ENCODE results near the gene IL15RA.

Gene IL15RA

GRCh38 chr10:5971886-5972285, 5.5 kb downstream of the IL15RA start:
- Histone ChIP-seq H3K27ac (ENCODE audit: insufficient read depth in 1 of 2, low read depth in 1 of 2, low read length in 2 of 2, poor library complexity in 1 of 2, severe bottlenecking in 2 of 2) (peak overlapping the region in 1 of 2 experiments; percentile 6), H3K27me3 (replicated peaks in 2 of 5; ENCODE audit: control insufficient read depth in 4 of 5, insufficient read depth in 5 of 5, low read length in 4 of 5) (no peaks in the 10 kb centered on the region), H3K4me3 (ENCODE audit: control insufficient read depth in 1 of 7, extremely low read depth in 1 of 7, insufficient read depth in 4 of 7, low read depth in 2 of 7, low read length in 6 of 7) (no peak overlapping the region), H3K4me1 (ENCODE audit: control extremely low read depth in 1 of 4, control insufficient read depth in 4 of 4, insufficient read depth in 4 of 4, low read length in 3 of 4) (peaks cover 0 to 25% (median 15%) of the 10 kb centered on the region in 4 experiments), H3K9me3 (ENCODE audit: control extremely low read depth in 1 of 5, control insufficient read depth in 4 of 5, insufficient read depth in 2 of 5, low read depth in 1 of 5, low read length in 4 of 5) (no peaks in the 10 kb centered on the region), H3K36me3 (ENCODE audit: control insufficient read depth in 4 of 4, insufficient read depth in 4 of 4, low read length in 3 of 4) (peaks cover 2 to 7% (median 6%) of the 10 kb centered on the region in 4 experiments)
- DNase-seq, result no peak
- 87% methylated on average over 4 of the region's 4 CpGs for WGBS (ENCODE audit: insufficient coverage)
- POLR2A ChIA-PET, result no interaction called here
- CTCF ChIA-PET, result interaction anchor here (1.0 to 1.4 kb wide), 3 partner anchors 10 to 84 kb away, joined by 3 to 5 read pairs (median 4); no protein-coding TSS in a partner anchor

DNA sequence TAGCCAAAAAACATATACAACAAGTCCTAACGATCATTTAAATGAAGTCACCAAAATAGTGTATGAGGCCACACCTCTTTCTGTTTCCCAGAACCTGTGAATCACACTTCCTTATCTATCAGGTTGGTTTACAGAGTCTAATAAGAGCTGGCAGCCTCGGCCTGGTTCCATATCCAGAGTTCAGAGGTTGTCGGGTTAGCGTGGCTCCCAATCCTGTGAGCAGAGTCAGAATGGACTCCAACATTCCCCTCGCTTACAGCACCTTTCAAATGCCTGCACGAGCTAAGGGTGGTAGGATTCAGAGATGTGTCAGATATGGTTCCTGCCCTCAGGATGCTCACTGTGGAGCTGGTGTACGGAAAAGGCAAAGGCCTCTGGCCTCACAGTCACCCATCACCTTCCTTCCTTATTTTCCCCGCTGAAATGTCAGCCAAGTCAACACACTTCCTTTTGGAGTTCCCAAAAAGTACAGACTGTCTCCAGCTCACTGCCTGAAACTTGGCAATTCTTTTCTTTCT, 6.0 kb downstream of the IL15RA start:
- no peak overlapping the region for H3K4me3 ChIP-seq (ENCODE audit: control insufficient read depth in 1 of 7, extremely low read depth in 1 of 7, insufficient read depth in 4 of 7, low read depth in 2 of 7, low read length in 6 of 7)
- peak overlapping the region in 1 of 2 experiments; percentile 32 for H3K27ac ChIP-seq (ENCODE audit: insufficient read depth in 1 of 2, low read depth in 1 of 2, low read length in 2 of 2, poor library complexity in 1 of 2, severe bottlenecking in 2 of 2)
- no peaks in the 10 kb centered on the region for H3K27me3 ChIP-seq (replicated peaks in 2 of 5; ENCODE audit: control insufficient read depth in 4 of 5, insufficient read depth in 5 of 5, low read length in 4 of 5)
- ChIA-PET CTCF (interaction anchor here (1.0 to 1.4 kb wide), 3 partner anchors 9 to 83 kb away, joined by 3 to 5 read pairs (median 4); no protein-coding TSS in a partner anchor), POLR2A (no interaction called here)
- no peaks in the 10 kb centered on the region for H3K9me3 ChIP-seq (ENCODE audit: control extremely low read depth in 1 of 5, control insufficient read depth in 4 of 5, insufficient read depth in 2 of 5, low read depth in 1 of 5, low read length in 4 of 5)
- H3K36me3 ChIP-seq (ENCODE audit: control insufficient read depth in 4 of 4, insufficient read depth in 4 of 4, low read length in 3 of 4), result peaks cover 2 to 7% (median 6%) of the 10 kb centered on the region in 4 experiments
- WGBS (ENCODE audit: insufficient coverage), result 75% methylated on average over 5 of the region's 8 CpGs
- peaks cover 0 to 23% (median 12%) of the 10 kb centered on the region in 4 experiments for H3K4me1 ChIP-seq (ENCODE audit: control extremely low read depth in 1 of 4, control insufficient read depth in 4 of 4, insufficient read depth in 4 of 4, low read length in 3 of 4)
- peak in 2 of 3 donors; percentile 31 to 34 for DNase-seq

- H3K27ac ChIP-seq (ENCODE audit: insufficient read depth in 1 of 2, low read depth in 1 of 2, low read length in 2 of 2, poor library complexity in 1 of 2, severe bottlenecking in 2 of 2), result no peak overlapping the region
Observed at GRCh38 chr10:5970527-5970926, 6.8 kb downstream of the IL15RA start.

GRCh38 chr10:5970066-5970465, 7.3 kb downstream of the IL15RA start:
- POLR2A ChIA-PET, result no interaction called here
- H3K4me1 ChIP-seq (ENCODE audit: control extremely low read depth in 1 of 4, control insufficient read depth in 4 of 4, insufficient read depth in 4 of 4, low read length in 3 of 4), result peaks cover 0 to 11% (median 5%) of the 10 kb centered on the region in 4 experiments
- WGBS (ENCODE audit: insufficient coverage), result no CpG with 5 or more reads among the region's 2 CpGs
- no peak for DNase-seq
- H3K36me3 ChIP-seq (ENCODE audit: control insufficient read depth in 4 of 4, insufficient read depth in 4 of 4, low read length in 3 of 4), result peaks cover 3 to 14% (median 11%) of the 10 kb centered on the region in 4 experiments
- no peak overlapping the region for H3K27ac ChIP-seq (ENCODE audit: insufficient read depth in 1 of 2, low read depth in 1 of 2, low read length in 2 of 2, poor library complexity in 1 of 2, severe bottlenecking in 2 of 2)
- no peak overlapping the region for H3K4me3 ChIP-seq (ENCODE audit: control insufficient read depth in 1 of 7, extremely low read depth in 1 of 7, insufficient read depth in 4 of 7, low read depth in 2 of 7, low read length in 6 of 7)
- H3K27me3 ChIP-seq (replicated peaks in 2 of 5; ENCODE audit: control insufficient read depth in 4 of 5, insufficient read depth in 5 of 5, low read length in 4 of 5), result no peaks in the 10 kb centered on the region
- CTCF ChIA-PET, result interaction anchor here (0.8 to 1.2 kb wide), 2 partner anchors 10 to 44 kb away, joined by 3 to 4 read pairs; no protein-coding TSS in a partner anchor
- H3K9me3 ChIP-seq (ENCODE audit: control extremely low read depth in 1 of 5, control insufficient read depth in 4 of 5, insufficient read depth in 2 of 5, low read depth in 1 of 5, low read length in 4 of 5), result no peaks in the 10 kb centered on the region

More at GRCh38 chr10:5970527-5970926, 6.8 kb downstream of the IL15RA start:
- Histone ChIP-seq H3K4me3 (ENCODE audit: control insufficient read depth in 1 of 7, extremely low read depth in 1 of 7, insufficient read depth in 4 of 7, low read depth in 2 of 7, low read length in 6 of 7) (no peak overlapping the region), H3K36me3 (ENCODE audit: control insufficient read depth in 4 of 4, insufficient read depth in 4 of 4, low read length in 3 of 4) (peaks cover 2 to 12% (median 10%) of the 10 kb centered on the region in 4 experiments), H3K27me3 (replicated peaks in 2 of 5; ENCODE audit: control insufficient read depth in 4 of 5, insufficient read depth in 5 of 5, low read length in 4 of 5) (no peaks in the 10 kb centered on the region), H3K9me3 (ENCODE audit: control extremely low read depth in 1 of 5, control insufficient read depth in 4 of 5, insufficient read depth in 2 of 5, low read depth in 1 of 5, low read length in 4 of 5) (no peaks in the 10 kb centered on the region), H3K4me1 (ENCODE audit: control extremely low read depth in 1 of 4, control insufficient read depth in 4 of 4, insufficient read depth in 4 of 4, low read length in 3 of 4) (peaks cover 0 to 15% (median 6%) of the 10 kb centered on the region in 4 experiments)
- POLR2A ChIA-PET, result no interaction called here
- WGBS (ENCODE audit: insufficient coverage), result 96% methylated on average over 2 of the region's 3 CpGs
- CTCF ChIA-PET, result interaction anchor here (0.8 to 1.2 kb wide), 2 partner anchors 10 to 44 kb away, joined by 3 to 4 read pairs; no protein-coding TSS in a partner anchor
- no peak for DNase-seq

GRCh38 chr10:5968681-5969453, 8.5 kb downstream of the IL15RA start:
- ChIA-PET CTCF (interaction anchor here (1.0 kb wide), 1 partner anchor 119 kb away, joined by 3 read pairs; no protein-coding TSS in a partner anchor), POLR2A (no interaction called here)
- Histone ChIP-seq H3K36me3 (ENCODE audit: control insufficient read depth in 4 of 4, insufficient read depth in 4 of 4, low read length in 3 of 4) (peaks cover 4 to 23% (median 12%) of the 10 kb centered on the region in 4 experiments), H3K9me3 (ENCODE audit: control extremely low read depth in 1 of 5, control insufficient read depth in 4 of 5, insufficient read depth in 2 of 5, low read depth in 1 of 5, low read length in 4 of 5) (no peaks in the 10 kb centered on the region), H3K27me3 (replicated peaks in 2 of 5; ENCODE audit: control insufficient read depth in 4 of 5, insufficient read depth in 5 of 5, low read length in 4 of 5) (no peaks in the 10 kb centered on the region), H3K4me3 (ENCODE audit: control insufficient read depth in 1 of 7, extremely low read depth in 1 of 7, insufficient read depth in 4 of 7, low read depth in 2 of 7, low read length in 6 of 7) (no peak overlapping the region), H3K27ac (ENCODE audit: insufficient read depth in 1 of 2, low read depth in 1 of 2, low read length in 2 of 2, poor library complexity in 1 of 2, severe bottlenecking in 2 of 2) (no peak overlapping the region), H3K4me1 (ENCODE audit: control extremely low read depth in 1 of 4, control insufficient read depth in 4 of 4, insufficient read depth in 4 of 4, low read length in 3 of 4) (peaks cover 0 to 11% (median 5%) of the 10 kb centered on the region in 4 experiments)
- no peak for DNase-seq
- 94% methylated on average over 7 of the region's 9 CpGs for WGBS (ENCODE audit: insufficient coverage)

- no peak overlapping the region for H3K27ac ChIP-seq (ENCODE audit: insufficient read depth in 1 of 2, low read depth in 1 of 2, low read length in 2 of 2, poor library complexity in 1 of 2, severe bottlenecking in 2 of 2)
- ChIA-PET CTCF (interaction anchor here (1.0 kb wide), 1 partner anchor 120 kb away, joined by 3 read pairs; no protein-coding TSS in a partner anchor), POLR2A (no interaction called here)
- H3K9me3 ChIP-seq (ENCODE audit: control extremely low read depth in 1 of 5, control insufficient read depth in 4 of 5, insufficient read depth in 2 of 5, low read depth in 1 of 5, low read length in 4 of 5), result no peaks in the 10 kb centered on the region
- no peak for DNase-seq
- peaks cover 0 to 11% (median 5%) of the 10 kb centered on the region in 4 experiments for H3K4me1 ChIP-seq (ENCODE audit: control extremely low read depth in 1 of 4, control insufficient read depth in 4 of 4, insufficient read depth in 4 of 4, low read length in 3 of 4)
- WGBS (ENCODE audit: insufficient coverage), result 100% methylated on average over 1 of the region's 5 CpGs
- H3K27me3 ChIP-seq (replicated peaks in 2 of 5; ENCODE audit: control insufficient read depth in 4 of 5, insufficient read depth in 5 of 5, low read length in 4 of 5), result no peaks in the 10 kb centered on the region
- H3K4me3 ChIP-seq (ENCODE audit: control insufficient read depth in 1 of 7, extremely low read depth in 1 of 7, insufficient read depth in 4 of 7, low read depth in 2 of 7, low read length in 6 of 7), result no peak overlapping the region
- peaks cover 4 to 29% (median 12%) of the 10 kb centered on the region in 4 experiments for H3K36me3 ChIP-seq (ENCODE audit: control insufficient read depth in 4 of 4, insufficient read depth in 4 of 4, low read length in 3 of 4)
Observed at GRCh38 chr10:5968037-5968680, 9.2 kb downstream of the IL15RA start.
